Ishikawa (cell line): ENCODE data around the gene TRAPPC4.

Experiments
- CEBPB ChIP-seq: IDR thresholded peaks from 2 replicates; pipeline ENCODE4 v1.6.1; 2012
- CREB1 ChIP-seq: IDR thresholded peaks from 2 replicates; pipeline ENCODE4 v1.6.1; 2012; ENCODE audit warnings: low read depth
- EGR1 ChIP-seq: IDR thresholded peaks from 2 replicates; pipeline ENCODE4 v1.6.1; 2012
- EP300 ChIP-seq: IDR thresholded peaks from 2 replicates; pipeline ENCODE4 v1.6.1; 2012; ENCODE audit warnings: borderline replicate concordance
- FOXM1 ChIP-seq: IDR thresholded peaks from 2 replicates; pipeline ENCODE4 v1.6.1; 2012; ENCODE audit warnings: low read depth, borderline replicate concordance
- MAX ChIP-seq: IDR thresholded peaks from 2 replicates; pipeline ENCODE4 v1.6.1; 2012
- NFIC ChIP-seq: IDR thresholded peaks from 2 replicates; pipeline ENCODE4 v1.6.1; 2012
- RAD21 ChIP-seq: IDR thresholded peaks from 2 replicates; pipeline ENCODE4 v1.6.1; 2012; ENCODE audit warnings: low read depth
- REST ChIP-seq: IDR thresholded peaks from 2 replicates; pipeline ENCODE4 v1.6.1; 2012; ENCODE audit warnings: low read depth, mild to moderate bottlenecking
- TAF1 ChIP-seq: IDR thresholded peaks from 2 replicates; pipeline ENCODE4 v1.6.1; 2012; ENCODE audit warnings: low read depth, mild to moderate bottlenecking
- TCF12 ChIP-seq: IDR thresholded peaks from 2 replicates; pipeline ENCODE4 v1.6.1; 2012; ENCODE audit warnings: low read depth
- TEAD4 ChIP-seq: IDR thresholded peaks from 2 replicates; pipeline ENCODE4 v1.6.1; 2012
- USF1 ChIP-seq: IDR thresholded peaks from 2 replicates; pipeline ENCODE4 v1.6.1; 2012
- YY1 ChIP-seq: IDR thresholded peaks from 2 replicates; pipeline ENCODE4 v1.6.1; 2012; ENCODE audit warnings: low read depth
- ZBTB7A ChIP-seq: IDR thresholded peaks from 2 replicates; pipeline ENCODE4 v1.6.1; 2012; ENCODE audit warnings: low read depth

TRAPPC4 gene

GRCh38 chr11:119052163-119052814 is 33.7 kb downstream of the TRAPPC4 start:
- TF ChIP-seq USF1 (no peak), TAF1 (no peak), NFIC (no peak), EGR1 (no peak), MAX (no peak), ZBTB7A (no peak), RAD21 (no peak), TCF12 (no peak), FOXM1 (no peak), CEBPB (no peak), EP300 (no peak), CREB1 (no peak), YY1 (no peak), TEAD4 (no peak), REST (no peak)

GRCh38 chr11:119054418-119054817 is 35.9 kb downstream of the TRAPPC4 start:
- TF ChIP-seq ZBTB7A (no peak), RAD21 (no peak), NFIC (no peak), TCF12 (no peak), MAX (no peak), REST (no peak), EGR1 (no peak), TEAD4 (no peak), USF1 (no peak), CEBPB (no peak), EP300 (no peak), YY1 (no peak), TAF1 (no peak)

GRCh38 chr11:119055901-119056300 is 37.3 kb downstream of the TRAPPC4 start:
- TF ChIP-seq YY1 (no peak), CREB1 (no peak), CEBPB (no peak)

GRCh38 chr11:119056421-119056999 is 37.9 kb downstream of the TRAPPC4 start:
- TF ChIP-seq ZBTB7A (peak; percentile 72; the same call in 1 of the 2 replicates), REST (no peak), CEBPB (no peak), FOXM1 (no peak), MAX (no peak), NFIC (no peak), CREB1 (no peak), RAD21 (no peak), TEAD4 (no peak), EP300 (no peak), USF1 (no peak), EGR1 (peak; percentile 58), TCF12 (peak; percentile 50; the same call in 1 of the 2 replicates), TAF1 (no peak), YY1 (no peak)
